WTC11 (cell line): ENCODE data around the gene KRT1. TPM values are rescaled to one million over a fixed set of nuclear protein-coding genes. Genes with fewer than 3 reads are reported as not detected.

Experiments used
- ATAC-seq: fragments of 200-7000 bp; cut with Tn5 transposase; 2 replicates; pipeline ENCODE4 v1.10.0; 2021; ENCODE audit warnings: mild to moderate bottlenecking, moderate library complexity
- CTCF ChIA-PET: fragments of 300-600 bp; sonication (Branson Sonifier 250); formaldehyde crosslinking; loops from one replicate; lab custom pipeline; 2021; ENCODE audit warnings: antibody characterized with exemption; lab: Charles Lee
- POLR2A ChIA-PET: fragments of 350-600 bp; sonication (Branson Sonifier 250); formaldehyde crosslinking; loops from one replicate; lab custom pipeline; 2021; ENCODE audit warnings: antibody characterized with exemption; lab: Charles Lee
- DNase-seq: peaks from one replicate; pipeline ENCODE4 v3.0.0; 2021; ENCODE audit warnings: low spot score
- H3K27ac Mint-ChIP-seq: 2 replicates; pipeline ENCODE4 v1.8.0; 2021; ENCODE audit warnings: mixed read lengths
- H3K27me3 Mint-ChIP-seq: 2 replicates; pipeline ENCODE4 v1.8.0; 2021; ENCODE audit warnings: low read depth, mild to moderate bottlenecking, moderate library complexity, mixed read lengths
- H3K36me3 Mint-ChIP-seq: 2 replicates; pipeline ENCODE4 v1.8.0; 2021; ENCODE audit warnings: mixed read lengths
- H3K4me1 Mint-ChIP-seq: 2 replicates; pipeline ENCODE4 v1.8.0; 2022; ENCODE audit warnings: mixed read lengths
- H3K4me3 Mint-ChIP-seq: 2 replicates; pipeline ENCODE4 v1.8.0; 2021; ENCODE audit warnings: mild to moderate bottlenecking, moderate library complexity, mixed read lengths
- H3K9me3 Mint-ChIP-seq: 2 replicates; pipeline ENCODE4 v1.8.0; 2021; ENCODE audit warnings: mixed read lengths
- AR ChIP-seq: fragments of 250-450 bp; sonication (Bioruptor Pico); IDR thresholded peaks from 2 replicates; pipeline ENCODE4 v1.9.0; 2021; ENCODE audit warnings: mild to moderate bottlenecking
- CREM ChIP-seq: sonication (generic); formaldehyde crosslinking; IDR thresholded peaks from 2 replicates; pipeline ENCODE4 v1.8.1; 2022; ENCODE audit warnings: mild to moderate bottlenecking, missing genetic modification reagents, moderate library complexity
- E2F5 ChIP-seq: sonication (generic); formaldehyde crosslinking; IDR thresholded peaks from 2 replicates; pipeline ENCODE4 v1.8.1; 2022; ENCODE audit warnings: mild to moderate bottlenecking, moderate library complexity, missing genetic modification reagents
- EMX1 ChIP-seq: fragments of 250-450 bp; sonication (Bioruptor Pico); IDR thresholded peaks from 2 replicates; pipeline ENCODE4 v1.8.0; 2021; ENCODE audit warnings: mild to moderate bottlenecking
- FOXP1 ChIP-seq: sonication (generic); formaldehyde crosslinking; IDR thresholded peaks from 2 replicates; pipeline ENCODE4 v1.8.0; 2022; ENCODE audit warnings: missing genetic modification reagents, mild to moderate bottlenecking, moderate library complexity, borderline replicate concordance
- FOXP4 ChIP-seq: sonication (generic); formaldehyde crosslinking; IDR thresholded peaks from 2 replicates; pipeline ENCODE4 v1.8.0; 2022; ENCODE audit warnings: mild to moderate bottlenecking, missing genetic modification reagents
- GABPB1 ChIP-seq: sonication (generic); formaldehyde crosslinking; IDR thresholded peaks from 2 replicates; pipeline ENCODE4 v1.8.1; 2023; ENCODE audit warnings: mild to moderate bottlenecking, missing genetic modification reagents
- HMGXB4 ChIP-seq: sonication (generic); formaldehyde crosslinking; IDR thresholded peaks from 2 replicates; pipeline ENCODE4 v1.8.1; 2023; ENCODE audit warnings: mild to moderate bottlenecking, moderate library complexity, missing genetic modification reagents
- IRF1 ChIP-seq: sonication (generic); formaldehyde crosslinking; IDR thresholded peaks from 2 replicates; pipeline ENCODE4 v1.8.0; 2023; ENCODE audit warnings: missing genetic modification reagents
- JAZF1 ChIP-seq: fragments of 250-450 bp; sonication (Bioruptor Pico); IDR thresholded peaks from 2 replicates; pipeline ENCODE4 v1.9.0; 2021; ENCODE audit warnings: moderate library complexity, mild to moderate bottlenecking, inconsistent platforms
- NR3C1 ChIP-seq: sonication (generic); formaldehyde crosslinking; conservative IDR thresholded peaks from 2 replicates; pipeline ENCODE4 v1.8.1; 2023; ENCODE audit warnings: low read depth, mild to moderate bottlenecking, missing genetic modification reagents
- PRDM15 ChIP-seq: sonication (generic); formaldehyde crosslinking; IDR thresholded peaks from 2 replicates; pipeline ENCODE4 v1.8.0; 2022; ENCODE audit warnings: missing genetic modification reagents
- PREB ChIP-seq: sonication (generic); formaldehyde crosslinking; IDR thresholded peaks from 2 replicates; pipeline ENCODE4 v1.8.1; 2022; ENCODE audit warnings: mild to moderate bottlenecking, missing genetic modification reagents, moderate library complexity, borderline replicate concordance
- TEAD1 ChIP-seq: sonication (generic); formaldehyde crosslinking; IDR thresholded peaks from 2 replicates; pipeline ENCODE4 v1.8.0; 2022; ENCODE audit warnings: mild to moderate bottlenecking, missing genetic modification reagents
- TEAD4 ChIP-seq: sonication (generic); formaldehyde crosslinking; IDR thresholded peaks from 2 replicates; pipeline ENCODE4 v1.8.0; 2022; ENCODE audit warnings: mild to moderate bottlenecking, missing genetic modification reagents
- ZBTB21 ChIP-seq: sonication (generic); formaldehyde crosslinking; IDR thresholded peaks from 2 replicates; pipeline ENCODE4 v1.8.1; 2023; ENCODE audit warnings: mild to moderate bottlenecking, missing genetic modification reagents, borderline replicate concordance
- ZNF219 ChIP-seq: sonication (generic); formaldehyde crosslinking; IDR thresholded peaks from 2 replicates; pipeline ENCODE4 v1.8.0; 2023; ENCODE audit warnings: missing genetic modification reagents, mild to moderate bottlenecking, borderline replicate concordance
- ZNF317 ChIP-seq: sonication (generic); formaldehyde crosslinking; IDR thresholded peaks from 2 replicates; pipeline ENCODE4 v1.8.1; 2023; ENCODE audit warnings: low read depth, mild to moderate bottlenecking, moderate library complexity, missing genetic modification reagents, borderline replicate concordance
- ZNF416 ChIP-seq: fragments of 250-450 bp; sonication (Bioruptor Pico); IDR thresholded peaks from 2 replicates; pipeline ENCODE4 v1.9.0; 2021; ENCODE audit warnings: mild to moderate bottlenecking, inconsistent platforms
- ZNF671 ChIP-seq: fragments of 250-450 bp; sonication (Bioruptor Pico); IDR thresholded peaks from 2 replicates; pipeline ENCODE4 v1.8.0; 2021; ENCODE audit warnings: mild to moderate bottlenecking
- total RNA-seq: library from RNA; stranded (reverse); gene quantifications from 3 replicates; pipeline ENCODE4 v1.2.3, GENCODE V29; 2021

The KRT1 gene
- total RNA-seq, 1 experiment from 2014 or later: not detected

GRCh38 chr12:52687497-52688385 lies 7.5 kb upstream of the KRT1 start (continued):
- TF ChIP-seq AR (CRISPR knock-in tag): no peak
- TF ChIP-seq JAZF1 (CRISPR knock-in tag): no peak
- no peak for TF ChIP-seq CREM (CRISPR knock-in tag)
- TF ChIP-seq FOXP1 (CRISPR knock-in tag): no peak
- no peak for TF ChIP-seq HMGXB4 (CRISPR knock-in tag)
- TF ChIP-seq ZNF416: no peak
- TF ChIP-seq NR3C1: no peak
- TF ChIP-seq IRF1 (CRISPR knock-in tag): no peak
- TF ChIP-seq ZNF671 (CRISPR knock-in tag): no peak
- no peak for TF ChIP-seq EMX1 (CRISPR knock-in tag)
- TF ChIP-seq E2F5 (CRISPR knock-in tag): no peak

GRCh38 chr12:52686756-52687487 lies 6.7 kb upstream of the KRT1 start:
- H3K27ac Mint-ChIP-seq: no peak overlapping the region
- TF ChIP-seq GABPB1: no peak
- no peak for TF ChIP-seq PREB (CRISPR knock-in tag)
- TF ChIP-seq FOXP4 (CRISPR knock-in tag): no peak
- TF ChIP-seq ZNF671 (CRISPR knock-in tag): no peak
- no peak for TF ChIP-seq ZNF317 (CRISPR knock-in tag)
- TF ChIP-seq TEAD1 (CRISPR knock-in tag): no peak
- TF ChIP-seq ZNF219: no peak
- no peak for TF ChIP-seq PRDM15 (CRISPR knock-in tag)
- no peak for TF ChIP-seq TEAD4 (CRISPR knock-in tag)
- no peak for TF ChIP-seq ZBTB21 (CRISPR knock-in tag)
- DNase-seq: no peak
- ChIA-PET CTCF (interaction anchor here (0.7 to 7.1 kb wide), 3 partner anchors 179 to 193 kb away, joined by 3 to 64 read pairs (median 4); no protein-coding TSS in a partner anchor), POLR2A (no interaction called here)
- H3K27me3 Mint-ChIP-seq: peaks cover 37% of the 10 kb centered on the region
- H3K4me3 Mint-ChIP-seq: no peak overlapping the region
- no peak for ATAC-seq
- H3K4me1 Mint-ChIP-seq: peaks cover 15% of the 10 kb centered on the region
- H3K9me3 Mint-ChIP-seq: no peaks in the 10 kb centered on the region
- no peaks in the 10 kb centered on the region for H3K36me3 Mint-ChIP-seq
